ENCODE results near the gene CLPX. TPM values are rescaled to one million over a fixed set of nuclear protein-coding genes. Genes with fewer than 3 reads are reported as not detected.
"Not testable (repeated sequence)": the region's sequence is repeated elsewhere in the genome, so short reads cannot be mapped to it uniquely, and the experiment has no call there.

The CLPX gene
- total RNA-seq, 1 donor from 2014 or later = 62.8 TPM

DNA sequence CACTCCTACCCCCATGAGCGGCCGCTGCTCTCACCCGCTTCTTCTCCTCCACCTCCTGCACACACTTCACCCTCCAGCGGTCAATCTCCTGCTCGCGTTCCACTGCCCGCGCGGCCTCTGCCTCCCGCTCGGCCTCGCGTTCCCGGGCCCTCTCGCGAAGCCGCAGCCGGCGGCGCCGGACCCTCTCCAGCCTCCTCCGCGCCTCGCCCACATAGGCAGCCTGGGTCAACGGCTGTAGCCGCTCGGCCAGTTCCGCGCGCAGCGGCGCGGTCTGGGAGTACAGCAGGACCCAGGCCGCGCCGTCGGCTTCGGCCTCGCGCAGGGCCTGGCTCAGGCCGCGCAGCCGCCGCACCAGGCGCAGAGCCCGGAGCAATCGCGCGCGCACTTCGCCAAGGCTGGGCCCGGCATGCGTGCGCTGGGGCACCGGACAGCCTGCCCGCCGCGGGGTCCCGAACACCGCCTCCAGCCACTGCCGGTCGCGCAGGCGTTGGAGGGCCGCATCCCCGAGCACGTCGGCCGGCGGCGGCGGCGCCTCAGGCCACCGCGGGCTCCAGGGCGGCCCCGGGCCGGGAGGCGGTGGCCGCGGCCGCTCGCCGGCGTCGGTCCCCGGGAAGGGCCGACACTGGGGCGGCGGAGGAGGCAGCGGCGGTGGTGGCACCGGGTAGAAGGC is 52.1 kb downstream of the CLPX start:
- Mint-ChIP-seq H3K36me3 (ENCODE audit: low read depth) (peaks cover 19% of the 10 kb centered on the region), H3K27me3 (no peaks in the 10 kb centered on the region), H3K4me1 (peaks cover 25% of the 10 kb centered on the region), H3K27ac (peak overlapping the region; percentile 89), H3K4me3 (peak overlapping the region; percentile 91), H3K9me3 (peaks cover 6% of the 10 kb centered on the region)
- intact Hi-C loops (cut with micrococcal nuclease) = loop anchor here (1.0 to 10.0 kb wide), 6 partner anchors 52 to 746 kb away; partner anchors contain the start of genes CLPX, PARP16, RNU5A-1 and SLC51B
- DNase-seq = peak; percentile 80

DNA sequence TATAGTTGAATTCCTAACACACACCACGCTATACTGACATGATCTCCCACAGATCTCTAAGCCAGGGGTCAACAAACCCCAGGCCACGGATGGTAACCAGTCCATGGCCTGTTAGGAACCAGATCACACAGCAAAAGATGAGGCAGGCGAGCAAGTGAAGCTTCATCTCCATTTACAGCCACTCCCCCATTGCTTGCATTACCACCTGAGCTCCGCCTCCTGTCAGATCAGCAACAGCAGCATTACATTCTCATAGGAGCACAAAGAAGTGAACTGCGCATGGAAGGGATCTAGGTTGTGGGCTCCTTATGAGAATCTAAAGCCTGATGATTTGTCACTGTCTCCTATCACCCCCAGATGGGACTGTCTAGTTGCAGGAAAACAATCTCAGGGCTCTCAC is 54.2 kb downstream of the CLPX start:
- no peaks in the 10 kb centered on the region for H3K27me3 Mint-ChIP-seq
- peak overlapping the region; percentile 17 for H3K4me3 Mint-ChIP-seq
- intact Hi-C loops (cut with micrococcal nuclease) = loop anchor here (5.0 to 10.0 kb wide), 2 partner anchors 86 to 139 kb away; partner anchors contain the start of gene SLC51B
- peaks cover 30% of the 10 kb centered on the region for H3K36me3 Mint-ChIP-seq (ENCODE audit: low read depth)
- H3K9me3 Mint-ChIP-seq = no peaks in the 10 kb centered on the region
- no peak for DNase-seq
- peaks cover 25% of the 10 kb centered on the region for H3K4me1 Mint-ChIP-seq
- no peak overlapping the region for H3K27ac Mint-ChIP-seq

DNA sequence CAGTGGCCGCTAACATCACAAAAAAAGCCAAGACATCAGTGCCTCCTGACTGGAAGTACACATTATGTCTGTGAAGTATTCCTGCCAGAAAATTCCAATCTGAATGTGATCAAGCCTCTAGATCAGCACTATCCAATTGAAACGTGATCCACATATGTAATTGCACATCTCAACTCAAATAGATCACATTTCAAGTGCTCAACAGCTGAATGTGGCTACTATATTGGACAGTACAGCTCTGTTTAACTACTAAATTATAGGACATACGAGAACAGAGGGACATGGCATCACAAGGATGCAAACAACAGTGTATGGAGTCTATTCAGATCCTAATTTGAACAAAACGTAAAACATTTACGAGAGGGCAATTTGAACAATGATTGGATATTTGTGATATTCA is 69.6 kb downstream of the CLPX start:
- Mint-ChIP-seq H3K4me1 (peaks cover 4% of the 10 kb centered on the region), H3K4me3 (no peak overlapping the region), H3K27ac (no peak overlapping the region), H3K36me3 (ENCODE audit: low read depth) (peaks cover 47% of the 10 kb centered on the region), H3K9me3 (no peaks in the 10 kb centered on the region), H3K27me3 (no peaks in the 10 kb centered on the region)
- no peak for DNase-seq
- intact Hi-C loops (cut with micrococcal nuclease) = no loop called here

DNA sequence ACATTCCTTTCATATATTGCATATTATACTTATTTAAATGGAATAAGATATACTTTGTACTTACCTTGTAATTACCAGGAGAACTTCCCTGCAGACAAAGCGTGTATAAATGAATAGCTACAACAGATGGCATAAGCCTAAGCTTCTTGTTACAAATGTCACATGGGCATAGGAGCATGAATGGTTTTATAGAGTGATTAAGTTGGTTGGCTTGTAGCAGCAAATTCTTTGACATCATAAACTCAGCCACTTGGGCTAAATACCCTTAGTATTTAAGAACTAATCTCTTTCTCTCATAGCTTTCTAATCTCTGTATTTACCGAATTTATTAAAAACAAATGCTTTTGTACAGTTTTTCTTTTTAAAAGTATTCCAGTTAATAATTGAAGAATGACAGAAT is 70.1 kb downstream of the CLPX start, which contains the start of gene UBAP1L:
Gene UBAP1L, minus strand, starts transcription at position 115 of the 400 bp plus-strand sequence. CDS start 8,985 bp downstream, outside the sequence.
- Mint-ChIP-seq H3K36me3 (ENCODE audit: low read depth) (peaks cover 47% of the 10 kb centered on the region), H3K4me3 (no peak within 1 kb of the TSS), H3K9me3 (no peaks in the 10 kb centered on the region), H3K4me1 (peaks cover 4% of the 10 kb centered on the region), H3K27me3 (no peaks in the 10 kb centered on the region), H3K27ac (no peak within 1 kb of the TSS)
- no peak for DNase-seq
- intact Hi-C loops (cut with micrococcal nuclease) = no loop called here

DNA sequence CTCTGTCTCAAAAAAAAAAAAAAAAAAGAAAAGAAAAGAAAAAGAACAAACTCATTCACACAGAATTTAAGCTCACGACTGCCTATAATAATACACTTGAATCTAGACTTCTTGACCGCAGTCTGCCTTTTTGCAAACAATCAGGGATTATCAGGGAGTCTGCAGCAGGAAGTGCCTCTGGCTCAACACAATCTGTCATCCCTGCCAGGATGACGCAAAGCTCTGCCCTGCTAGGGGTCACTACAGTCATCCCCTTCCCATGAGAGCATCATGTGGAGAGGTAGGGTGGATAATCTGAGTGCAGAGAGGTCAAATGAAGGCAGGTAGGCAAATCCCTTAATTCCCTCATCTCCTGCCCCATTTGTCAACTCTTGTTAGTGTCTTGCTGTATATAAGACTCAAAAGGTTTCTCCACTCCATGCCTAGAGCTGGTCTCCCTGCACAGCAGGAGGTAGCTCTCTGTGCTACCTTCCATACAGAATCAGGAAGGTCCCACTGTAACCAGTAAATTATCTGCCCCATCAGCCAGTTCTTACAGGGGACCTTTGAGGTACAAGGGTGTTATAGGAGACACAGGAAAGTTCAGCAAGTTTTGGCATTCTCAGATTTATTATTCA is 74.4 kb downstream of the CLPX start:
- intact Hi-C loops (cut with micrococcal nuclease) = no loop called here
- Mint-ChIP-seq H3K4me3 (no peak overlapping the region), H3K36me3 (ENCODE audit: low read depth) (peaks cover 26% of the 10 kb centered on the region), H3K9me3 (no peaks in the 10 kb centered on the region), H3K27ac (peak overlapping the region; percentile 32), H3K4me1 (peaks cover 8% of the 10 kb centered on the region), H3K27me3 (no peaks in the 10 kb centered on the region)
- no peak for DNase-seq

DNA sequence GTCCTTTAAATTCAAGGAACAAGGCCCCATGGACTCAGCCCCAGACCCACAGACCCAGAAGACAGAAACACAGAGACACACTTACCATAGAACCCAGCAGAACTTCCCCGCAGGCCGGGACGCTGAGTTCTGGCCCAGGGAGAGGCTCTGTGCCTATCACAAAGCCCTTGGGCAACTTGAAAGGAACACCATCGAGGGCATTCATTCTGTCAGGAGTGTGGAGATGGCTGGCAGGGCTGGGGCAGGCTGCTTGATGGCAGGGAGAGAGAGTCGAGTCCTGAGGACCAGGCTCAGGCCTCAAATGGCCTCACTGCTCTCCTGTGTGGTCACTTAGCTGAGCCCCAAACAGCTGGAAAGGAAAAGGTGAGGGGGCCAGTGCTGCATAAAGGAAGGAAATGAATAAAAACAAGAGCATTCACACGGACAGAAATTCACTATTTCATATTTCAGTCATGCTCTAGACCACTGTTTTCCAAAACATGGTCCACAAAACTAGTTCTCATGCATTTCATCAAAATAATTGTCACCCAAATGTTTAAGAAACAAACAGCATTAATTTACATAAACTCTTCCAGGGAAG is 79.0 kb downstream of the CLPX start:
- H3K4me1 Mint-ChIP-seq = peaks cover 10% of the 10 kb centered on the region

DNA sequence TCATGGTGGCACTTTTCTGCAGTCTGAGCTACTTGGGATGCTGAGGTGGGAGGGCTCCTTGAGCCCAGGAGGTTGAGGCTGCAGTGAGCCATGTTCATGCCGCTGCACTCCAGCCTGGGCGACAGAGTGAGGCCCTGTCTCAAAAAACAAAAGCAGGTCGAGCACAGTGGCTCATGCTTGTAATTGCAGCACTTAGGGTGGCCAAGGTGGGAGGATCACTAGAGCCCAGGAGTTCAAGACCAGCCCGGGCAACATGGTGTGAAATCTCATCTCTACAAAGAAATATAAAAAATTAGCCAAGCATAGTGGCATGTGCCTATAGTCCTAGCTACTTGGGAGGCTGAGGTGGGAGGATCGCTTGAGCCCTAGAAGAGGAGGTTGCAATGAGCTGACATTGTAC is 80.1 kb downstream of the CLPX start:
- Mint-ChIP-seq H3K4me3 (no peak overlapping the region), H3K36me3 (ENCODE audit: low read depth) (peaks cover 22% of the 10 kb centered on the region), H3K4me1 (peaks cover 10% of the 10 kb centered on the region), H3K9me3 (no peaks in the 10 kb centered on the region), H3K27me3 (no peaks in the 10 kb centered on the region), H3K27ac (no peak overlapping the region)
- intact Hi-C loops (cut with micrococcal nuclease) = no loop called here
- no peak for DNase-seq

More for the DNA sequence above, 79.0 kb downstream of the CLPX start:
- Mint-ChIP-seq H3K4me3 (no peak overlapping the region), H3K27me3 (no peaks in the 10 kb centered on the region), H3K9me3 (no peaks in the 10 kb centered on the region), H3K27ac (no peak overlapping the region), H3K36me3 (ENCODE audit: low read depth) (peaks cover 22% of the 10 kb centered on the region)
- intact Hi-C loops (cut with micrococcal nuclease) = no loop called here
- DNase-seq = no peak

DNA sequence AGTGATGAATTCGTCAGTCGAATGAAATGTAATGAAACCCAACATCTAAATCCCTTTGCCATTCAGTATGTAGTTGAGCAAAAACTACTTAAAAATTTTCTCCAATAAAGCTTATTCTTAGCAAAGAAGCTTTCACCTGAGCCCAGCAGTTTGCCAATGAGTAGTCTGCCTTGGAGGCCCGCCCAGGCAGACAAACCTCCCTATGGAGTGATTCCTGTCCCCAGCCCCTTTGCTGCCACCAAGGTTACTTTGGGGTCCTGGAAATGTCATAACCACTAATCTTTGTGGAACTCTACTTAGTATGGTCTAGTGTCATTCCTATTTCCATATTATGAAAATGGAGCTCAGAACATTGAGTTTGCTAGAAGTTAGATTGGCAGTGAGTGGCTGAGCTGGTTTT is 82.2 kb downstream of the CLPX start:
- Mint-ChIP-seq H3K36me3 (ENCODE audit: low read depth) (peaks cover 31% of the 10 kb centered on the region), H3K9me3 (no peaks in the 10 kb centered on the region)
- intact Hi-C loops (cut with micrococcal nuclease) = no loop called here

DNA sequence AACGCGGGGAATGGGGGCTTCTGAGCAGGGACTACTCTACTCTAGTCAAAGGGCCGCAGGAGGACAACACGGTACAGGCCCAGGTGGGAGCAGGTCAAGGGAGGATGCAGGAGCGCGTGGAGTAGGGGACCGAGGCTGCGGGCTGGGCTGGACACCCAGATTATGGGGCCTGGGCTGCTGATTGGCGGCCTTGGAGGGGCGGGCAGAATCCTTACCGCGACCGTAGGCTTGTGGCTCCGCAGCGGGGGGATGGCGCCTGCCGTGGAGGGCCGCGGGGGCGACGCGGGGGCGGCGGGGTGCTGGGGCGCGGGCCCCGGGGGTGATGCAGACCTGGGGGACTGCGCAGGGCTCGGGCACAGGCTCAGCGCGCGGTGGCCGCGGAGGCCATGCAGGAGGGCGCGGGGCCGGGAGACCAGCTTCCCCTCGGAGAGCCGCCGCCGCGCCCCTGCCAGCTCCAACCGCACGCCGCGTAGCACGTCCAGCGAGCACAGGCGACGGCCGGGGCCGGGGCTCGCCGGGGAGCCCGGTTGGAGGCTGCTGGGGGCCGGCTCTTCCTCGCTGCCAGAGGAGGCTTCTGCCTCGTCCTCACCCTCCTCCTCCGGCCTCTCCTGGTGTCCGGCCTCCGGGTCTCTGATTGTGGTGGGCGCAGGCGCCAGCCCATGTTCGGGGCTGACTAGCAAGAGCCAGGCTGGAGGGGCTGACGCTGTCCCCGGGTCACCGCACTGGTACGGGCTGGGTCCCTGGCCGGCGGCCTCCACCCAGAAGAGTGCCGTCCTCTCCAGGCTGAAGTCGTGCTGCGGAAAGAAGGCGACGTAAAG is 83.0 kb downstream of the CLPX start:
- Mint-ChIP-seq H3K4me1 (peaks cover 10% of the 10 kb centered on the region), H3K27ac (no peak overlapping the region)
- no peak for DNase-seq

More for the DNA sequence above, 82.2 kb downstream of the CLPX start:
- no peak overlapping the region for H3K4me3 Mint-ChIP-seq
- peaks cover 10% of the 10 kb centered on the region for H3K4me1 Mint-ChIP-seq
- H3K27me3 Mint-ChIP-seq = no peaks in the 10 kb centered on the region
- H3K27ac Mint-ChIP-seq = no peak overlapping the region
- no peak for DNase-seq

DNA sequence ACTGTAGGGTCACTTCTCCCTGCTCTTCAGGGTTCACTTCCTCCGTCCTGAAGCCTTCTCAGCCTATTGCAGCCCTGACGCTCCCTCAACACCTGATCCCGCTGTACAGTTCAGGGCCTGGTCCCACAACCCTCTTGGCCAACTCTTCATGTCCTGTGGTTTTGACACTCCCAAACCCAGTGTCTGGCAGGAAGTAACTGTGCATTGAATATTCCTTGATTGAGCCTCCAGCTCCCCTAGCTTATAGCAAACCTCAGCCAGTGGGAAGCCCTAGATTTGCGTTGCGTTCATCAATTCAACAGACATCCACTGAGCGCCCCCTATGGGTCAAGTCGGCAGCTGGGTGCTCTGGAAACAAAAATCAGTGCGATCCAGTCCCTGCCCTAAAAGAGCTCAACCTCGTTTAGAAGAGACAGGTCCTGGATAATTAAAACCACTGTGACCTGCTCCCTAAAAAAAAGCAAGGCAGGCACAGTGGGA is 83.7 kb downstream of the CLPX start:
- H3K4me1 Mint-ChIP-seq = peaks cover 10% of the 10 kb centered on the region
- H3K27ac Mint-ChIP-seq = no peak overlapping the region
- DNase-seq = peak; percentile 85
- H3K36me3 Mint-ChIP-seq (ENCODE audit: low read depth) = peaks cover 31% of the 10 kb centered on the region
- no peak overlapping the region for H3K4me3 Mint-ChIP-seq
- intact Hi-C loops (cut with micrococcal nuclease) = loop anchor here (2.0 kb wide), 1 partner anchor 47 kb away; no protein-coding TSS in a partner anchor
- H3K9me3 Mint-ChIP-seq = no peaks in the 10 kb centered on the region
- no peaks in the 10 kb centered on the region for H3K27me3 Mint-ChIP-seq

More for the DNA sequence above, 83.0 kb downstream of the CLPX start:
- Mint-ChIP-seq H3K27me3 (no peaks in the 10 kb centered on the region), H3K36me3 (ENCODE audit: low read depth) (peaks cover 31% of the 10 kb centered on the region), H3K9me3 (no peaks in the 10 kb centered on the region), H3K4me3 (no peak overlapping the region)
- intact Hi-C loops (cut with micrococcal nuclease) = loop anchor here (2.0 kb wide), 1 partner anchor 47 kb away; no protein-coding TSS in a partner anchor

DNA sequence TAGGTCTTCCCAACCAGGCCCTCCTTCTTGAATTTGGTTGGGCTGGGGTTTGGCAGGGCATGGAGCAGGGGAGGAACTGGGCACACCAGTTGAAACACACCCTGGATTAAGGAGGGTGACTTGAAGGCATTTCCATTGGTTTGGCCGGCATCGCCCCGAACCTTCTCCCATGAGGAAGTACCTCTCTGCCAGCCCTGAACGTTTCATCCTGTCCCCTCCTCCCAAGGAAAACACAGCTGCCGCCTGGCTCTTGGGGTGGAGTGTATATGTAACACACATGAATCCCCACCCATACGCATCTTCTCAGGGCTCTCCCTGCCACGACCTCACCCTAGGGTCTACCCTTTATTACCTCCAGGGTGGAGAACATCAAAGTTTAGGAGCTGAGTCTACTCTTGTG is 84.7 kb downstream of the CLPX start:
- no peak overlapping the region for H3K4me3 Mint-ChIP-seq
- intact Hi-C loops (cut with micrococcal nuclease) = loop anchor here (2.0 kb wide), 1 partner anchor 46 kb away; no protein-coding TSS in a partner anchor
- H3K4me1 Mint-ChIP-seq = peaks cover 3% of the 10 kb centered on the region
- no peaks in the 10 kb centered on the region for H3K9me3 Mint-ChIP-seq
- H3K27me3 Mint-ChIP-seq = no peaks in the 10 kb centered on the region
- H3K36me3 Mint-ChIP-seq (ENCODE audit: low read depth) = peaks cover 23% of the 10 kb centered on the region
- no peak for DNase-seq
- no peak overlapping the region for H3K27ac Mint-ChIP-seq

DNA sequence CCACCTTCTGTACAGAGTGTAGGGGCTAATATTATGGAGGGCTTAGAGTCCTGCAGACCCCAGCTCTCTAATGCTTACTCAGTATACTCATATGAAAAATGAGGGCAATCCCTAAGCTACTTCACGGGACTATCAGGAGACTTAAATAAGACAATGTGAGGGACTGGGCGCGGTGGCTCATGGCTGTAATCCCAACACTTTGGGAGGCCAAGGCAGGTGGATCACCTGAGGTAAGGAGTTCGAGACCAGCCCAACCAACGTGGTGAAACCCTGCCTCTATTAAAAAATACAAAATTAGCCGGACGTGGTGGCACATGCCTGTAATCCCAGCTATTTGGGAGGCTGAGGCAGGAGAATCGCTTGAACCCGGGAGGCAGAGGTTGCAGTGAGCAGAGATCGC is 85.3 kb downstream of the CLPX start:
- intact Hi-C loops (cut with micrococcal nuclease) = loop anchor here (2.0 kb wide), 1 partner anchor 45 kb away; no protein-coding TSS in a partner anchor
- not testable (repeated sequence) for DNase-seq

DNA sequence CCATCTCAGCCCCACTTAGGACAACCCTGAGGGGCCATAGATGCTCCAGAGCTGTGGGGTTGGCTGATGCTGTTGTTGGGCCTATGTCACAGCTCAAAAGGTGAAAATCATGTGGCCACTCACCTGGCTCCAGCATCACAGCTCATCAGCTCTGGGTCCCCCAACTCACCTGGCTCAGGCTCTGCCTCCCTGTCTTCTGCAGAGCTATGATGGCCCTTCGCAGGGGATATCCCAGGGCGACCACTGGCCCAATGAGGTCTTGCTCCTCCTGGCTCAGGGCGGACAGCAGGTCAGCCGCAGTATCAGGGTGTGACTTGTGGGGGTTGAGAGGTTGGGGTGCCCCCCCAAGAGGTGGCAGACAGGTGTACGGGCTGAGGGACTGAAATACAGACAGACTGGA is 85.8 kb downstream of the CLPX start:
- Mint-ChIP-seq H3K27me3 (no peaks in the 10 kb centered on the region), H3K9me3 (no peaks in the 10 kb centered on the region), H3K27ac (no peak overlapping the region), H3K36me3 (ENCODE audit: low read depth) (peaks cover 20% of the 10 kb centered on the region), H3K4me1 (peaks cover 3% of the 10 kb centered on the region), H3K4me3 (no peak overlapping the region)
- no peak for DNase-seq
- intact Hi-C loops (cut with micrococcal nuclease) = no loop called here

More for the DNA sequence above, 85.3 kb downstream of the CLPX start:
- not testable (repeated sequence) for H3K9me3 Mint-ChIP-seq, H3K4me1 Mint-ChIP-seq, H3K27ac Mint-ChIP-seq, H3K27me3 Mint-ChIP-seq, H3K4me3 Mint-ChIP-seq
- H3K36me3 Mint-ChIP-seq (ENCODE audit: low read depth) = peaks cover 20% of the 10 kb centered on the region
